Activated CD8-positive, alpha-beta T cell treated with anti-CD3 and anti-CD28 coated beads, Interleukin-2, amount 10 ng/mL, durations not matched to agents 7 days and 5 days (primary cell): ENCODE data around the gene SEMG1. TPM values are rescaled to one million over a fixed set of nuclear protein-coding genes. Genes with fewer than 3 reads are reported as not detected.
A peak's percentile ranks its signal among the peaks of the same experiment; 100 is the strongest.

Source experiments
- ATAC-seq: fragments of 150-1000 bp; cut with Tn5 transposase; one replicate; pipeline ENCODE4 v1.10.0; 2021; ENCODE audit warnings: moderate library complexity
- CTCF ChIA-PET: fragments of 350-600 bp; sonication (Branson Sonifier 250); formaldehyde crosslinking; loops from one replicate; lab custom pipeline; 2021; ENCODE audit warnings: antibody characterized with exemption; lab: Charles Lee
- POLR2A ChIA-PET: fragments of 350-600 bp; sonication (Branson Sonifier 250); formaldehyde crosslinking; loops from one replicate; lab custom pipeline; 2021; ENCODE audit warnings: antibody characterized with exemption; lab: Charles Lee
- DNase-seq: peaks from one replicate; pipeline ENCODE4 v3.0.0-alpha.2; 2020
- H3K27ac Mint-ChIP-seq: one replicate; pipeline ENCODE4 v1.8.0; 2021; ENCODE audit warnings: mild to moderate bottlenecking, mixed read lengths
- H3K27me3 Mint-ChIP-seq: one replicate; pipeline ENCODE4 v1.8.0; 2021; ENCODE audit warnings: low read depth, mixed read lengths
- H3K36me3 Mint-ChIP-seq: one replicate; pipeline ENCODE4 v1.8.0; 2021; ENCODE audit warnings: low read depth, mixed read lengths
- H3K4me1 Mint-ChIP-seq: one replicate; pipeline ENCODE4 v1.8.0; 2021; ENCODE audit warnings: low read depth, mixed read lengths
- H3K4me3 Mint-ChIP-seq: one replicate; pipeline ENCODE4 v1.8.0; 2021; ENCODE audit warnings: mild to moderate bottlenecking, mixed read lengths
- H3K9me3 Mint-ChIP-seq: one replicate; pipeline ENCODE4 v1.8.0; 2022; ENCODE audit warnings: mixed read lengths; ENCODE audit not compliant: insufficient read depth
- total RNA-seq, 2 experiments: library from RNA; stranded (reverse); gene quantifications; one replicate each; pipeline ENCODE4 v1.2.3, GENCODE V29; 2021

The SEMG1 gene
- total RNA-seq, 2 experiments from 2014 or later, result not detected

DNA sequence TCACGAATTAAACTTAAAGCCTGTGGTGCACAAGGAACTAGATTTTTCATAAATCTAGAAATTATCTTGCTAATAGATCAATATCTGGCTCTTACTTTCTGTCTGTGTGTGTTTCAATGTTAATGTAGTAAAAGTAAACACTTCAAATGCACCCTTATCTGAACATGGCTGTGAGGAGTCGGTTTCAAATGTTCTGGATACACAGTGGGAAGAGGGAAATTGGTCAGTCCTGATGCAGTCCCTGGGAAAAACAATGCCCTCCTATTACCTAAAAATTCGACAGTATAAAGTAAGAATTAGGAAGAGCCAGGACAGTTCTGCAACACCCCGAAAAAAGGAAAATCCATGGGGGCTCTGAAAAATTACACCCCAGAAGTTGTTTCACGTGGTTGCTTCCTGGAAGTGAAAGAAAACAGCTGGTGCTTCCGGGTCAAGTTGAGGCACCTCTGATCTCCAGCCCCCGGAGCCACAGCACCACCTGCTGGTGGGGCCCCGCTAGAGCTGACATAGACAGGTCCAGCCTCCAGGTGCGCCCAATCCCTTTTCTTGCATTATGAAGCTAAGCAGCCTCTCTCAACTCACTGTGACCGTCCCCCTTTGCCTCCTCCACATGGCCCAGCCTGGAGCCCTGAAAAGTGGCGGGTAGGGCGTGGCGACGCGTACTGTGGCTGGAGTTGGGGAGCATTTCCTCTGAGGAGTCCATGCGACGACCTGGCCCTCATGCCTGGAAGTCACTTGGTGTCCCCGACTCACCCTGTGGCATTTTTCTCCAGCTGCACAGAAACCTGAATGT, 22.6 kb downstream of the SEMG1 start:
- H3K27me3 Mint-ChIP-seq, result peaks cover 20% of the 10 kb centered on the region

DNA sequence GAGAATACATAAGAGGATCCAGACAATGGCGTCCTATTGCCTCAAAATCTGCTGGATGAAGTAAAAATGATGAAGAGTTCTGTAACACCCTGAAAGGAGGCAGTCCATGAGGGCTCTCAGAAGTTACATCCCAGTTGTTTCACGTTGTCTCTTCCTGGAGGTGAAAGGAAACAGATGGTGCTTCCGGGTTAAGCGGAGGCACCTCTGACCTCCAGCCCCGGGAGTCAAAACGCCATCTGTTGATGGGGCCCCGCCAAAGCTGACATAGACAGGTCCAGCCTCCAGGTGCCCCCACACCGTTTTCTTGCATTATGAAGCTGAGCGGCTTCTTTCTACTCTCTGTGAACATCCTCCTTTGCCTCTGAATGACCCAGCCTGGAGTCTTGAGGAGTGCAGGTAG, 23.8 kb downstream of the SEMG1 start:
- Mint-ChIP-seq H3K27ac (no peak overlapping the region), H3K9me3 (no peaks in the 10 kb centered on the region), H3K36me3 (no peaks in the 10 kb centered on the region), H3K27me3 (peaks cover 17% of the 10 kb centered on the region), H3K4me1 (no peaks in the 10 kb centered on the region), H3K4me3 (no peak overlapping the region)
- ATAC-seq (no peak), DNase-seq (no peak)
- ChIA-PET CTCF (interaction anchor here (0.6 to 1.0 kb wide), 2 partner anchors 63 to 92 kb away, joined by 3 read pairs; no protein-coding TSS in a partner anchor), POLR2A (no interaction called here)

More for the DNA sequence above, 22.6 kb downstream of the SEMG1 start:
- CTCF ChIA-PET, result interaction anchor here (0.6 to 1.4 kb wide), 9 partner anchors 9 to 185 kb away, joined by 3 to 7 read pairs (median 4); partner anchors contain the start of genes SEMG2 and SLPI
- DNase-seq (peak; percentile 60), ATAC-seq (peak; percentile 49)
- H3K4me3 Mint-ChIP-seq, result no peak overlapping the region
- H3K27ac Mint-ChIP-seq, result no peak overlapping the region
- H3K36me3 Mint-ChIP-seq, result no peaks in the 10 kb centered on the region
- H3K9me3 Mint-ChIP-seq, result no peaks in the 10 kb centered on the region
- POLR2A ChIA-PET, result no interaction called here
- H3K4me1 Mint-ChIP-seq, result no peaks in the 10 kb centered on the region

DNA sequence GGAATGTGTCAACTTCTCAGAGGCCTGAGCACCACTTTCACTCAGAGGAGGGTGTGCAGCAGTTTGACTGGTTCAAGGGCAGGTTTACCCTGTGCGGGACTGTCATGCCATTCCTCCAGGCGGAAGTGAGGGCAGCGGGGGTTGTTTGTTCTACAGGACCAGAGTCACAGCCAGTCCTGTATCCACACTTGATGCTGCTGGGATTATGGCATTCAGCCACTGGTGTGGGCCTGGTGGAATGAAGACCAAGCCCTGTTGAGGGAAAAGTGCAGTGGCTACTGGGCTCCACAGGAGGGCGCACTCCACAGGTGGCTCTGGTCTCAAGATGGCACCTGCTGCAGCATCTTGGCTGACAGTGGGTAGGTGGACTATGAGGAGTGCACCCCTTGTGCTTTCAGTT, 29.2 kb downstream of the SEMG1 start:
- ChIA-PET POLR2A (no interaction called here), CTCF (no interaction called here)
- ATAC-seq (no peak), DNase-seq (no peak)
- Mint-ChIP-seq H3K36me3 (no peaks in the 10 kb centered on the region), H3K4me1 (no peaks in the 10 kb centered on the region), H3K27ac (no peak overlapping the region), H3K9me3 (no peaks in the 10 kb centered on the region), H3K4me3 (no peak overlapping the region), H3K27me3 (peaks cover 12% of the 10 kb centered on the region)

DNA sequence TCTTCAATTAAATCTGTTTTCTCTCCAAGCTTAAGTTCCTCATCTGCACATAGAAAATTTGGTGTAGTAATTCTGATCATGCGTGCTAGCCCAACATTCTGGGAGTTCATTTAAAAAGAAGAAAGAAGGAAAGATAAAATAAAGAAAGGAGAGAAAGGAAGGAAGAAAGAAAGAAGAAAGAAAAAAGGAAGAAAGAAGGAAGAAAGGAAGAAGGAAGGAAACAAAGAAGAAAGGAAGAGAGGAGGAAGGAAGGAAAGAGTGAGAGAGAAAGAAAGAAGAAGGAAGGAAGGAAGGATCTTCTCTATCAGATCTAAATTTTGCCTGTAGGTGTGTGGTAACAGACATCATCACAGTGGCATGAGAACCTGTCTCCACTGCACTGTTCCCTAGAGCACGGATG, 31.3 kb downstream of the SEMG1 start:
- DNase-seq, result no peak
- no peak overlapping the region for H3K4me3 Mint-ChIP-seq
- peaks cover 25% of the 10 kb centered on the region for H3K27me3 Mint-ChIP-seq
- no peaks in the 10 kb centered on the region for H3K4me1 Mint-ChIP-seq
- ATAC-seq, result no peak
- H3K36me3 Mint-ChIP-seq, result no peaks in the 10 kb centered on the region
- H3K27ac Mint-ChIP-seq, result no peak overlapping the region
- no peaks in the 10 kb centered on the region for H3K9me3 Mint-ChIP-seq
- POLR2A ChIA-PET, result no interaction called here
- CTCF ChIA-PET, result no interaction called here

DNA sequence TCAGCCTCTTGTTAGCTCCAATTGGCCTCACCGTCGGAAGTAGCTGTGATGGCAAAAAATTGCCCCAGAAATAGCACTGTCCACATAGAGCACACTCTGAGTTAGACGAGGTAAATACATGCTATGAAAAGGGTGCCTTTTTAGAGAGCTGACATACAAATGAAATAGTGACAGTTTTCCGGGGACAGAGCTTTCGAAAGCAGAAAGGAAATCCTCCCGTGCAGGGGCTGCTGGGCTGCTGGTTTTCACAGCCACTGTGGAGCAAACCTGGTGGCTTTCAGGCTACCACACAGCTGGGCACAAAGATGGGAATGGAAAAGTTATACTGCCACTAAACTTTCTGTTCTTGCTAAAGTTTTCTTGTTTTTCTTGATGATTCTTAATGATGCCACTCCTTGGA, 39.3 kb downstream of the SEMG1 start:
- Mint-ChIP-seq H3K4me3 (no peak overlapping the region), H3K4me1 (no peaks in the 10 kb centered on the region), H3K27me3 (peaks cover 57% of the 10 kb centered on the region), H3K27ac (no peak overlapping the region), H3K36me3 (no peaks in the 10 kb centered on the region), H3K9me3 (no peaks in the 10 kb centered on the region)
- POLR2A ChIA-PET, result no interaction called here
- DNase-seq, result no peak
- no peak for ATAC-seq
- CTCF ChIA-PET, result interaction anchor here (1.0 to 2.2 kb wide), 3 partner anchors 9 to 59 kb away, joined by 3 to 6 read pairs (median 6); partner anchors contain the start of gene SLPI

DNA sequence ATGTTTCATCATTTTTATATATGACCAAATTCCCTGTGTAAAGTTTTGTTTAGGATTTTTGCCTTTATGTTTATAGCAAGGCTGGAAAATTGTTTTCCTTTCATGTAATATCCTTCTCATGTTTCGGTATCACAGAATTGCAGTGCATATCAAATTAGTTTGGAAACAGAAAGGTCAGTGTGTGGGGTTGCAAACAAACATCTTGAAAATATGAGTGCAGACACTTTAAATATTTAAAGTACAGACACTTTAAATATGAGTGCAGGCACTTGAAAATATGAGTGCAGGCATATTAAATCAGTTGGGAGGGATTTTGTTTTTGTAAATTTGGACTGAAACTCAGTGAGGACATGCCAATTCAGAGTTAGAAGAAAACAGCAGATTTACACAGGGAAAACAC, 41.0 kb downstream of the SEMG1 start:
- Mint-ChIP-seq H3K4me3 (no peak overlapping the region), H3K36me3 (no peaks in the 10 kb centered on the region), H3K4me1 (no peaks in the 10 kb centered on the region), H3K9me3 (no peaks in the 10 kb centered on the region), H3K27me3 (peaks cover 60% of the 10 kb centered on the region), H3K27ac (no peak overlapping the region)
- CTCF ChIA-PET, result no interaction called here
- POLR2A ChIA-PET, result no interaction called here
- DNase-seq, result no peak
- ATAC-seq, result no peak

DNA sequence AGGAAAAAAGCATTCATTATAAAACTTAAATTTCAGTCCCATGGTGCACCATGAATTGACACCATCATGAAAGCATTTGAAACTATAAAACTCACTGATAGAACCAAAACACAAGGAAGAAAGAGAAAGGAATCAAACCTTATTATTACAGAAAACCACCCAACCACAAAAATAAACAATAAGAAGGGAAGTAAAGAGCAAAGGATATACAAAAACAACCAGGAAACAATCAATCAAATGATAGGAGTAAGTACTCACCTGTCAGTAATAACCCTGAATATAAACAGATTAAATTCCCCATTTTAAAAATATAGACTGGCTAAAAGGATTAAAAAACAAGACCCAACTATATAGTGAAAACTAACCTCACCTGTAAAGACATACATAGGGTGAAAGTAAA, 41.8 kb downstream of the SEMG1 start:
- ATAC-seq, result no peak
- ChIA-PET POLR2A (no interaction called here), CTCF (no interaction called here)
- no peaks in the 10 kb centered on the region for H3K4me1 Mint-ChIP-seq
- no peak for DNase-seq
- H3K4me3 Mint-ChIP-seq, result no peak overlapping the region
- no peak overlapping the region for H3K27ac Mint-ChIP-seq
- peaks cover 52% of the 10 kb centered on the region for H3K27me3 Mint-ChIP-seq
- H3K36me3 Mint-ChIP-seq, result no peaks in the 10 kb centered on the region
- no peaks in the 10 kb centered on the region for H3K9me3 Mint-ChIP-seq

DNA sequence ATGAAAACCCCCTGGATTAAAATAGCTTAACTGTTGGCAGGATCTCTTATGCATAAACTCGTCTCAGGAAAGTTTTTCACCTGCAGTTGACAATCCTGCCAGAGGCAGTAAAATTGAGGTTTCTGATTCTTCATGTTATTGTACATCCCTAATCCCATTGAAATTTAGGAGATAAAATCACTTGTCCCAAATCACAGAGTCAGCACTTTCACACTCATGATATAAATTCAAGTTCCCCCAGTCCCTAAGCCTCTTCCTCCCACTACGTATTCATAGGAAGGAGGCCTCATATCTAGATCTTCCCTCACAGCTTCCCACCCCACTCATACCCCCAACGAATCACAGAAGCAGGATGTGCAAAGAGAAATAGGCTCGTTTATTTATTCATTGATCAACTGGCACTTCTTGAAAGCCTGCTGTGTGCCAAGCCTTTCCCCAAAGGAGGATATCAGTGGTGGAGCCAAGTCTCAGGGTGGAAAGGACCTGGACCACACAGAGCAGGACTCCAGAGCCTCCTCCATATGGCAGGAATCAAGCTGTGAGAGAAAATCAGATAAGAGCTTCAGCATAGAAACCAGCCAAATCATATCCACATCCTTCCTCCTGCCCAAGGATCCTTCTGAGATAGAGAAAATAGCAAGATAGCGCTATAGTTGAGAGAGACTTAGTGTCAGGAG, 45.2 kb downstream of the SEMG1 start:
- H3K9me3 Mint-ChIP-seq, result no peaks in the 10 kb centered on the region
- DNase-seq (no peak), ATAC-seq (no peak)
- POLR2A ChIA-PET, result no interaction called here
- H3K36me3 Mint-ChIP-seq, result no peaks in the 10 kb centered on the region
- H3K27me3 Mint-ChIP-seq, result peaks cover 43% of the 10 kb centered on the region
- CTCF ChIA-PET, result interaction anchor here (1.7 kb wide), 1 partner anchor 39 kb away, joined by 5 read pairs; no protein-coding TSS in a partner anchor
- H3K4me1 Mint-ChIP-seq, result no peaks in the 10 kb centered on the region
- no peak overlapping the region for H3K4me3 Mint-ChIP-seq
- H3K27ac Mint-ChIP-seq, result no peak overlapping the region

DNA sequence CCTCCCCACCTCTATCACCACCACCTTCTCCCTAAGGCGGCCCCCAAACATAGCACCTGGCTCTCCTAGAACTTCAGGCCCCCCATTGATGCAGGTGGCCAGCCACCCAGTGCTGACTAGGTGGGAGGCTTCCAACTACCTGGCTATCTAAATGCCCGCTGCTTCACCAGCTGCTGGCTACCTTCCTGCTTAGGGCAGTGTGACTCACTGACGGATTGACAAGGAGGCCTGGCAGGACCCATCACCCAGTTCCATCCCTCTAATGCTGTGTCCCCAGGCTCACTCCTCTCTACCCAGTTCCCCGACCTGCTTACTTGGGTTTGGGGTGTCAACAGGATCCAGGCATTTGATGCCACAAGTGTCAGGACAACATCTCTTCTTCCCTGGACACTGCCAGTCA, 46.4 kb downstream of the SEMG1 start:
- DNase-seq, result no peak
- POLR2A ChIA-PET, result interaction anchor here (0.7 kb wide), 1 partner anchor 16 kb away, joined by 3 read pairs; no protein-coding TSS in a partner anchor
- no peak for ATAC-seq
- H3K4me3 Mint-ChIP-seq, result no peak overlapping the region
- H3K9me3 Mint-ChIP-seq, result no peaks in the 10 kb centered on the region
- no peaks in the 10 kb centered on the region for H3K36me3 Mint-ChIP-seq
- no peak overlapping the region for H3K27ac Mint-ChIP-seq
- H3K27me3 Mint-ChIP-seq, result peaks cover 34% of the 10 kb centered on the region
- CTCF ChIA-PET, result interaction anchor here (1.7 kb wide), 1 partner anchor 37 kb away, joined by 5 read pairs; no protein-coding TSS in a partner anchor
- no peaks in the 10 kb centered on the region for H3K4me1 Mint-ChIP-seq

DNA sequence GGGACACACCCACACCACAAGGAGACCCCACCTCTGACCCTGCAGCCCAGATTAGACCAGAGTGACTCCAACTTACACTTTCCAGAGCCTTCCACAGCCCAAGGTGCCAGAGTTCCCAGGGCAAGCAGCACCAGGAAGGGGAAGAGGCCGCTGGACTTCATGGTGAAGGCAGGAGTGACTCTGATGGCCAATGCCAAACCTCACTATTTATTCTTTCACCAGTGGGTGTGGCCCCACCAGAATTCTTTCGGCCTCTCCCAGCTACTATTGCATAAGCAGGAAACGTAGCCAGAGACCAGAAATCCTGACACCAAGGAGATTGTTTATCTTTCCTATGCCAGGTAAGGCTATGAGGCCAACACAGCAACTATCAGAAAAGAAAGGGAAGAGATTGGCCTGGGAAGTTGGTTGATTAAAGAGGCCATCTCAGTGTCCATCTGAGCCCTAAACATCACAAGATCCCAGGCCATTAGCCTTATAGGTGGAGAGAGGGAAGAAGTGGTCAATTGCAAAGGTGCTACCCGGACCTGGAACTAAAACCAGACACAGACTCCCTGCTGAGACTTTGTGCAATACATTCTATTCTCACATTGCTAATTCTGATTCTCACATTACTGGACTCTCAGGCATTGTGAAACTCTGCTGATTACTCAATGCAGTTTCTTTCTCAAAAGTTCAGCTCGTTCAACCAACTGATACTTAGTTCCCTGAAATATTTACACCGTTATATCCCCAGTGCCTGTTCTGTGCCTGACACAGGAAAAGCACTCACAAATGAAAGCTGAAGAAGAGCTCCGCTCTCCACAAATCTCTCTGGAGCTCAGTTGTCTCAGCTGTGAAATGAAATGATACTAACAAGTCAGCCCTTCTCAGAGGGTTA, 47.8 kb downstream of the SEMG1 start, which contains the start of gene SLPI:
SLPI (minus strand) TSS at position 182 of the 880 bp plus-strand sequence; CDS start at position 161, 21 bp downstream.
- peaks cover 30% of the 10 kb centered on the region for H3K27me3 Mint-ChIP-seq

DNA sequence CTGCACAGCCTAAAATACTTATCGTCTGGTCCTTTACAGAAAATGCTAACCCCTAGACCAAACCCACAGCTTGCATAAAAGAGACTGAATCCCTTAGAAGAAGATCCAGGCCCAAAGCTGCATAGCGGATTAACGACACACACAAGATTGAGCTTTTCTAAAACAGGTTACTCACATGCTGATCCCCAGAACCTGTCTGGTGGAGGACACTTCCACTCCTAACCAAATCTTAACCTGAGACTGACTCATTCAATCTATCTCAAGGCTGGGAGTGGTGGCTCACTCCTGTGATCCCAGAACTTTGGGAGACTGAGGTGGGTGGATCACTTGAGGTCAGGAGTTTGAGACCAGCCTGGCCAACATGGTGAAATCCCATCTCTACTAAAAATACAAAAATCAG, 50.3 kb downstream of the SEMG1 start:
- Mint-ChIP-seq H3K4me1 (no peaks in the 10 kb centered on the region), H3K4me3 (no peak overlapping the region), H3K27ac (no peak overlapping the region), H3K9me3 (no peaks in the 10 kb centered on the region), H3K36me3 (no peaks in the 10 kb centered on the region), H3K27me3 (peaks cover 22% of the 10 kb centered on the region)
- ChIA-PET CTCF (no interaction called here), POLR2A (no interaction called here)
- DNase-seq, result no peak
- no peak for ATAC-seq

More for the DNA sequence above, 47.8 kb downstream of the SEMG1 start, which contains the start of gene SLPI:
- Mint-ChIP-seq H3K4me3 (no peak within 1 kb of the TSS), H3K27ac (no peak within 1 kb of the TSS), H3K4me1 (no peaks in the 10 kb centered on the region), H3K9me3 (no peaks in the 10 kb centered on the region), H3K36me3 (no peaks in the 10 kb centered on the region)
- POLR2A ChIA-PET, result no interaction called here
- CTCF ChIA-PET, result interaction anchor here (0.7 to 1.7 kb wide), 5 partner anchors 9 to 255 kb away, joined by 3 to 6 read pairs (median 4); no protein-coding TSS in a partner anchor
- DNase-seq (no peak), ATAC-seq (no peak)
